ENCODE data around the gene LMX1B. TPM values are rescaled to one million over a fixed set of nuclear protein-coding genes. Genes with fewer than 3 reads are reported as not detected.
"Not testable (repeated sequence)": the region's sequence is repeated elsewhere in the genome, so short reads cannot be mapped to it uniquely, and the experiment has no call there.

Gene LMX1B
- total RNA-seq, 1 donor from 2014 or later: 0.52 TPM

- peak overlapping the region; percentile 74 for H3K4me3 ChIP-seq (ENCODE audit: low read depth, low read length)
- DNase-seq (ENCODE audit: low read depth): no peak
- TF ChIP-seq, protein P1, sequence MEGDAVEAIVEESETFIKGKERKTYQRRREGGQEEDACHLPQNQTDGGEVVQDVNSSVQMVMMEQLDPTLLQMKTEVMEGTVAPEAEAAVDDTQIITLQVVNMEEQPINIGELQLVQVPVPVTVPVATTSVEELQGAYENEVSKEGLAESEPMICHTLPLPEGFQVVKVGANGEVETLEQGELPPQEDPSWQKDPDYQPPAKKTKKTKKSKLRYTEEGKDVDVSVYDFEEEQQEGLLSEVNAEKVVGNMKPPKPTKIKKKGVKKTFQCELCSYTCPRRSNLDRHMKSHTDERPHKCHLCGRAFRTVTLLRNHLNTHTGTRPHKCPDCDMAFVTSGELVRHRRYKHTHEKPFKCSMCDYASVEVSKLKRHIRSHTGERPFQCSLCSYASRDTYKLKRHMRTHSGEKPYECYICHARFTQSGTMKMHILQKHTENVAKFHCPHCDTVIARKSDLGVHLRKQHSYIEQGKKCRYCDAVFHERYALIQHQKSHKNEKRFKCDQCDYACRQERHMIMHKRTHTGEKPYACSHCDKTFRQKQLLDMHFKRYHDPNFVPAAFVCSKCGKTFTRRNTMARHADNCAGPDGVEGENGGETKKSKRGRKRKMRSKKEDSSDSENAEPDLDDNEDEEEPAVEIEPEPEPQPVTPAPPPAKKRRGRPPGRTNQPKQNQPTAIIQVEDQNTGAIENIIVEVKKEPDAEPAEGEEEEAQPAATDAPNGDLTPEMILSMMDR (conservative IDR thresholded peaks at IDR 0.05; ENCODE audit: low read depth, low read length): no peak
These were observed 109.4 kb downstream of the LMX1B start for GRCh38 chr9:126722922-126723806.

GRCh38 chr9:126723807-126724172 lies 110.1 kb downstream of the LMX1B start:
- DNase-seq (ENCODE audit: low read depth): no peak
- no peak overlapping the region for H3K4me3 ChIP-seq (ENCODE audit: low read depth, low read length)
- TF ChIP-seq, protein P1 (conservative IDR thresholded peaks at IDR 0.05; ENCODE audit: low read depth, low read length): no peak

GRCh38 chr9:126724226-126724625 lies 110.5 kb downstream of the LMX1B start:
- TF ChIP-seq, protein P1 (conservative IDR thresholded peaks at IDR 0.05; ENCODE audit: low read depth, low read length): no peak
- H3K4me3 ChIP-seq (ENCODE audit: low read depth, low read length): no peak overlapping the region
- DNase-seq (ENCODE audit: low read depth): no peak

GRCh38 chr9:126725485-126725884 lies 111.8 kb downstream of the LMX1B start:
- H3K4me3 ChIP-seq (ENCODE audit: low read depth, low read length); DNase-seq (ENCODE audit: low read depth): not testable (repeated sequence)

DNA sequence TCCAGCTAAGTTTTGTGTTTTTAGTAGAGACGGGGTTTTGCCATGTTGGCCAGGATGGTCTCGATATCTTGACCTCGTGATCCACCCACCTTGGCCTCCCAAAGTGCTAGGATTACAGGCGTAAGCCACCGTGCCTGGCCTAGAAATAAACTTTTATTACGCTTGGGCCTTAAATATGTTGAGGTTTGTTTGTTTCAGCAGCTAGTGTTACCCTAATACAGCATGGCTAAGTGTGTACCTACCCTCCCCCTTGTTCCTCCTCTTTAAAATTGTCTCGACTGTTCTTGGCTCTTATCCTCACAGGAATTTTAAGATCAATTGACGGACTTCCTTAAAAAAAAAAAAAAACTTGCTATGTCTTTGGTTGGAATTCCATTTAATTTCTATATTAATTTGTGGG lies 114.5 kb downstream of the LMX1B start:
- not testable (repeated sequence) for DNase-seq (ENCODE audit: low read depth); H3K4me3 ChIP-seq (ENCODE audit: low read depth, low read length)

DNA sequence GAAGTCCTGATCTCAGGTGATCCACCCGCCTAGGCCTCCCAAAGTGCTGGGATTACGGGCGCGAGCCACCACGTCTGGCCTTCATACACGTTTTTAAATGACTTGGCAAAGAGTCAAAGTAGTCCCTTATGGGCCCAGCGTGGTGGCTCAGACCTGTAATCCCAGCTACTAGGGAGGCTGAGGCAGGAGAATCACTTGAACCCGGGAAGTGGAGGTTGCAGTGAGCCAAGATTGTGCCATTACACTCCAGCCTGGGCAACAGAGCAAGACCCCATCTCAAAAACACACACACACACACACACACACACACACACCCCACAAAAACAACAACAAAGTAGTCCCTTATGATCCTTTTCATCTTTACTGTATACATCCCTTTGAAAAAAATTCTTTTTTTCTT lies 116.9 kb downstream of the LMX1B start:
- not testable (repeated sequence) for DNase-seq (ENCODE audit: low read depth); H3K4me3 ChIP-seq (ENCODE audit: low read depth, low read length)

GRCh38 chr9:126733005-126733404 lies 119.3 kb downstream of the LMX1B start:
- DNase-seq (ENCODE audit: low read depth): no peak
- TF ChIP-seq, protein P1 (conservative IDR thresholded peaks at IDR 0.05; ENCODE audit: low read depth, low read length): no peak
- H3K4me3 ChIP-seq (ENCODE audit: low read depth, low read length): no peak overlapping the region

GRCh38 chr9:126734877-126735276 lies 121.1 kb downstream of the LMX1B start:
- TF ChIP-seq, protein P1 (conservative IDR thresholded peaks at IDR 0.05; ENCODE audit: low read depth, low read length): no peak
- H3K4me3 ChIP-seq (ENCODE audit: low read depth, low read length): no peak overlapping the region
- no peak for DNase-seq (ENCODE audit: low read depth)
